ENCODE data around the gene BSG.

The BSG gene

DNA sequence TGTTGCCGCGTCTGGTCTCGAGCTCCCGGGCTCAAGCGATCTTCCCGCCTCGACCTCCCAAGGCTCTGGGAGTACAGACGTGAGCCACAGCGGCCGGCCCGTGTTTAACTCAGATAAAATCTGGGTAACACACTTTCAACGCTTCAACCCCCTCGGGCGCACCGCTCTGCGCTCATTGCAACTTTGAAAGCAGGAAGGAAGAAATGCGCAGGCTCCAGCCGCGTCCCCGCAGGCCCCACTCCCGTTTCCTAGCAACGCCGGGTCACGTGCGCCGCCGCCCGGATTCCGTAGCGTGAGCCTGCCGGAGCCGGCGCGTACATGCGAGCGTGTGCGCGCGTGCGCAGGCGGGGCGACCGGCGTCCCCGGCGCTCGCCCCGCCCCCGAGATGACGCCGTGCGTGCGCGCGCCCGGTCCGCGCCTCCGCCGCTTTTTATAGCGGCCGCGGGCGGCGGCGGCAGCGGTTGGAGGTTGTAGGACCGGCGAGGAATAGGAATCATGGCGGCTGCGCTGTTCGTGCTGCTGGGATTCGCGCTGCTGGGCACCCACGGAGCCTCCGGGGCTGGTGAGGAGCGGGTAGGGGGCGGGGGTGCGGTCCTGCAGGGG lies at the start of gene BSG:
TSS of gene BSG (plus strand) at position 457 of the 603 bp plus-strand sequence. CDS start at position 496, 39 bp downstream.
- DNase-seq (ENCODE audit: low spot score): peak; percentile 99

- no peak for DNase-seq (ENCODE audit: low spot score)
Observed at GRCh38 chr19:522726-523125, 49.7 kb upstream of the BSG start.

DNA sequence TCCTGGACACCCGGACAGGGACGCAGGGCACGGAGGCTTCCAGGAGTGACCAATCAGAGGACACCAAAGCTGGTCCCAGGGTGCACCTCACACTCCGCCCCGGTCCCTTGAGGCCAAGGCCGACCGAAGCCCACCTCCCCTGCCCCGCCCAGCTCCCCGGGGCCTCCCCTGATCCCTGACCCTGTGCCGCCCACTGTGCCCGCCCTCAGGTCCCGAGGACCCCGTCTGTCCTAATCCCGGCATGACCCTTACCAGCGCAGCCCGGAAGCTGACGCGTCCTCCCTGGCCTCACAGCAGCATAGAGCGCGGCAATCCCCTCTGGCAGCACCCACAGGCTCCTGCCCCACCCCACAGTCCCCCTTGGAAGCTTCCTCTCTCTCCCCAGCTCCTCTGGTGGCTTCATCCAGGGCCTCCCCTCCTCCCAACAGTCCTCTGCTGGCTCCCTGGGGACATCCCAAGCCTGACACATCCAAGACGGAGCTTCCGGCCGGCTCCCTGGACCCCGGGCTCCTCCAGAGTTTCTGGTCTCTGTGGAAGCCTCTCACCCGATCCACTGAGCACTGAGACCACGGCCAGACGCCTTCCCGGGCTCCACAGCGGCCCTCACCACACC lies 48.2 kb upstream of the BSG start:
- DNase-seq (ENCODE audit: low spot score): no peak

- no peak for DNase-seq (ENCODE audit: low spot score)
Observed at GRCh38 chr19:525029-525428, 47.4 kb upstream of the BSG start.

- DNase-seq (ENCODE audit: low spot score): no peak
Observed at GRCh38 chr19:525857-526419, 46.5 kb upstream of the BSG start.

DNA sequence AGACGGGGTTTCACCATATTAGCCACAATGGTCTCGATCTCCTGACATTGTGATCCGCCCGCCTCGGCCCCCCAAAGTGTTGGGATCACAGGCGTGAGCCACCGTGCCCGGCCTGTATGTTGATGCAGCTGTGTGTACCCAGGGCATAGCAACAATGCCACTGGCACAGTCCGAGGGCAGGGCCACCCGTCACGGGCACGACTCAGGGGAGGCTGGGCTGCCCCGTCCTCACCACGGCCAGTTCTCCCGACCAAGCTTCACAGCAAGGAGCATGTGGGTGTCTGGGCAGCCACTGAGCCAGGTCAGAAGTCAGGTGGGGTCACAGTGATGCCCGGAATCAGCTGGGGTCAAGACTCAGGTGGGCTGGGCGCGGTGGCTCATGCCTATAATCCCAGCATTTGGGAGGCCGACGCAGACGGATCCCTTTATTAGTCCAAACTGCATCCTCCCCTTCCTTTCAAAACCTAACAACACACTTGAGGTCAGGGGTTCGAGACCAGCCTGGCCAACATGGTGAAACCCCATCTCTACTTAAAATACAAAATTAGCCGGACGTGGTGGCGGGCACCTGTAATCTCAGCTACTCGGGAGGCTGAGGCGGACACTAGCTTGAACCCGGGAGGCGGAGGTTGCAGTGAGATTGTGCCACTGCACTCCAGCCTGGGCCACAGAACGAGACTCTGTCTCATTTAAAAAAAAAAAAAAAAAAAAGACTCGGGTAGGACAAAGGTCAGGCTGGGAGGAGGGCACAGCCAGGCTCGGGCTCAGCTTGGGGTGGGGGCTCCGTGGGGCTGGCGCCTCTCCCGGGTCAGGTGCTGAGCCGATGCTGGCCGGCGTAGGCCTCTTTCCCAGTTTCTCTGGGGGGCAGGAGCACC lies 42.0 kb upstream of the BSG start:
- DNase-seq (ENCODE audit: low spot score): no peak

DNA sequence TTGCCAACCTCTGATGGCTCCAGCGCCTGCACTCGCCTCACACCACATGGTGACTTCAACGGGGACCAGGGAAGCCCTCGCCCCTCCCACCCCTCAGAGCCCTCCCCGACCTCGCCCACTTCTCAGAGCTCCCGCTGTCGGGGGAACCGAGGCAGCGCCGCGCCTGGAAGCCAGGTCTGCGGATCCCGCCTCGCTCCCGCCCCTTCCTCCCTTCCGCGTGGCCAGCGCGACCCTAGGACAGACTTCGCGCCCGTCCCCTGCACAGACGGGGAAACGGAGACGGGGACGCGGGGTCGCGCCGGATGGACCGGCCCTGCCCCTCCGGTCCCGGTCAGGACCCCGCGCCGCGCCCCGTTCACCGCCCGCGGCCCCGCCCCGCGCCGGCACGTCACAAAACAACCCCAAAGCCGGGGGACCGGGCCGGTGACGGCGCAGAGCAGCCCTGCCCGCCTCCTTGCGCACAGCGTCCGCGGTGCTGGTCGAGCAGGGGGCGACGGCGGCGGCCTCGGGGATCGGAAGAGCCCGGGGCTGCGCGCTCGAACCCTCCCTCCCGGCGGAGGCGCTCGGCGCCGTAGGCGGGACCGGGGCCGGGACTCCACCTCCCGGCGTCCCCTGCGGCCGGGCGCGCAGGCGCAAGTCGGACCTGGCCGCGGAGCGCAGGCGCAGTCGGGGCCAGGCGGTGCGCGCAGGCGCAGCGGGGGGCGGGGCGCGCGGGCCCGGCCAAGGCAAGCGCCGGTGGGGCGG lies 41.2 kb upstream of the BSG start:
- DNase-seq (ENCODE audit: low spot score): peak; percentile 93

- DNase-seq (ENCODE audit: low spot score): no peak
Observed at GRCh38 chr19:531753-532560, 40.4 kb upstream of the BSG start, which contains the start of gene CDC34. Gene CDC34, plus strand, starts transcription at chr19:531760. Its CDS starts 172 bp downstream, at chr19:531932.

GRCh38 chr19:532561-533363 lies 39.6 kb upstream of the BSG start:
- DNase-seq (ENCODE audit: low spot score): peak; percentile 79

DNA sequence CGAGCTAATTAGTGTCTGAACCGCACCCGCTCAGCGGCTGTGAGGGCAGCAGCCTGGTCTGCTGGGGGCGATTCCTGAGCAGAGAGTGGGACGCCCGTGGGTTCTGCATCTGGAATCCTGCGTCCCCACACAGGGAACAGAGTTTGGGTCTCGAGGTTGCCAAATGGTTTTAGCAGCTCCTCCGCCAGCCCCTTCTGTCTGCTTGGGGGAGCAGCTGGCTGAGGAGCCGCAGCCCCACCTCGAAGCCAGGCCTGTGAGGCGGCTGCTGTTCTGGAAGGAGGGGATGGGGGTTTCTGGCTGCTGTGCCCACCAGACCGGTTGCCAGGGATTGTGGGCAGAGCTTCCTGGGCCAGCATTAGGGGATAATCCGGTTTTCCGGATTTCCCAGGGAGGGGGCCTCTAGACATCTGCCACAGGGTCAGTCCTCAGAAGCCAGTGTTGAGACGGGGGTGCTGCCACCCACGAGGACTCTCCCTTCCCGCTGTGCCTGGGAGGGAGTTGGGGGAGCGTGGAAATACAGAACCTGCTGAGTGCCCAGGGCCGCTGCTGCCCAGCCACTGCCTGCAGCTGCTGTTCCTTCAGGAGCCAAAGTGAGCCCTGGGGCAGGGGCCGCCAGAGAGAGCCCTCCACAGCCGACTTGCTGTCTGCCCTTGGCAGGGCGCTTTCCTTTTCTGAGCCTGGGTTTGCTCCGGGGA lies 38.9 kb upstream of the BSG start:
- DNase-seq (ENCODE audit: low spot score): no peak

GRCh38 chr19:534088-534487 lies 38.3 kb upstream of the BSG start:
- no peak for DNase-seq (ENCODE audit: low spot score)

- no peak for DNase-seq (ENCODE audit: low spot score)
Observed at GRCh38 chr19:535017-535835, 37.2 kb upstream of the BSG start.

DNA sequence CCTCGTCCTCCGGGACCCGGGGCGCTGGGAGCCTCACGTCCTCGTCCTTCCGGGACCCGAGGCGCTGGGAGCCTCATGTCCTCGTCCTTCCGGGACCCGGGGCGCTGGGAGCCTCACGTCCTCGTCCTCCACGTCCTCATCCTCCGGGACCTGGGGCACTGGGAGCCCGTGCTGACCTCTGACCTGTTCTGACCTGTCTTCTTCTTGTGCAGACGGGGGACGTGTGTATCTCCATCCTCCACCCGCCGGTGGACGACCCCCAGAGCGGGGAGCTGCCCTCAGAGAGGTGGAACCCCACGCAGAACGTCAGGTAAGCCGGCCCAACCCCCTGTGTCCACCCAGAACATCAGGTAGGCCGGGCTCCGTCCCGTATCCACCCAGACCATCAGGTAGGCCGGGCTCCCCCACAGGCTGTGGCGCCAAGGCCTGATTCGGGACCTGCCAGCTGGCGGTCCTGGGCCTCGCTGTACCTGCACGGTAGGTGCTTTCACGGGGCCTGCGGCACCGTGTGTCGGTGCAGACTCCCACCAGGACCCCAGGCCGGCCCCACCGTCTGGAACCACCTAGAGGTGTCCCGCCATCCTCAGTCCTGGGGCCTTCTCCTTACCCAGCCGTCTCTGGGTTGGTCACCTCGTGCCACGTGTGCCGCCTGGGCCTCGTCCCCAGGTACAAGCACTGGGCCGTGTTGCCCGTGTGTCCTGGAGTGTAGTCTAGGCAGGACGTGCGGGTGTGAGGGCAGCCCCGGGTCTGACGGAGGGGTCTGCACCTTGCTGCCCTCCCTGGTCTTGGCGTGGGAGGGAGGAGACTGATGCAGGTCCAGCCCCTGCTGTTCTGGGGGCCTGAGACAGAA lies 36.1 kb upstream of the BSG start:
- DNase-seq (ENCODE audit: low spot score): no peak

DNA sequence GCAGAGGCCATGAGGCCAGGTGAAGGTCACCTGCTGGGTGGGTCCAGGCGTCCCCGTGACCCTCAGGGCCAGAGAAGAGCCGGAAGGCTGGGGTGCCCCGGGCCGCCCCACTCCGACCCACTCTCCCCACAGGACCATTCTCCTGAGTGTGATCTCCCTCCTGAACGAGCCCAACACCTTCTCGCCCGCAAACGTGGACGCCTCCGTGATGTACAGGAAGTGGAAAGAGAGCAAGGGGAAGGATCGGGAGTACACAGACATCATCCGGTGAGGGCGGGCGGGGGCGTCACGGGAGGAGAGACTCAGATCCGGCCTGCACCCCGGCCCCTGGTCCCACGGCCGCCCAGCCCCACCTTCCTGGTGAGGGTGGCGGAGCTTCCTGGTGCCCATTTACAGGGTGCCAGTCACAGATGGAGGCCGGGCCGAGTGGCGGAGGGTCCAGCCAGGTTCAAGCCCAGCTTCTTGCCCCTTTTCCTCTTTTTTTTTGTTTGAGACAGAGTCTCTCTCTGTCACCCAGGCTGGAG lies 35.5 kb upstream of the BSG start:
- no peak for DNase-seq (ENCODE audit: low spot score)

DNA sequence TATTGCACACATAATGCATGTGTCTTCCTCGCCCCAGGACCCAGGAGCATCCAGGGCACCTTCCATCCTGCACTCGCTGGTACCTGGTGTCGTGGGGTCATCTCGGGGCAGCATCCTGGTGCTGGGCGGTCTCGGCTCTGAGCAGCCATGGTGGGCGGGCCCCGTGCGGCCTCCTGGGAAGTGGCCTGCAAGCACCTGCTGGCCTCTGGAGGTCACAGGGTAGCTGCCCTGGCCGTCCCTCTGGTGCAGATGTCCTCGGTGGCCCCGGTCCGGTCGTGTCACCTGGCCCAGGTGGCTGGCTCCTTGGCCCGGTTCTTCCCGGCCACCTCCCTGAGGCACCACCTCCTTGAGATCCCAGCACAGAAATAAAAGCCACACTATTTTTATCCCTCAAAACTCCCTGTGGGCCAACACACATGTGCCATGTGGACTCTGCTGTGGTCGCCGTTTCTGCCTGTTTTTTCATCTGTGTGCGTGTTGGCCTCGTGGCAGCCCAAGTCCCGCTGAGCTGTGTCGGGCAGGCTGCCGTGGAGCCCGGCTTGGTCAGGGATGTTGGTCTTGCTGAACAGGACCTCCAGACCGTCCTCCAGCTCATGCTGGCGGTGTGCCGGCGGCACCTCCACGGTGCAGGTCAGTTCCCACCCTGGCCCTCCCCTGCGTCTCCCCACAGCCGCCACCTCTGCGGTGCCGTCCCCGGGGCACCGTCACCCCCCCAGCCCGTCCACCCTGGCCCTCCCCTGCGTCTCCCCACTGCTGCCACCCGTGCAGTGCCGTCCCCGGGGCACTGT lies 33.6 kb upstream of the BSG start:
- DNase-seq (ENCODE audit: low spot score): no peak

DNA sequence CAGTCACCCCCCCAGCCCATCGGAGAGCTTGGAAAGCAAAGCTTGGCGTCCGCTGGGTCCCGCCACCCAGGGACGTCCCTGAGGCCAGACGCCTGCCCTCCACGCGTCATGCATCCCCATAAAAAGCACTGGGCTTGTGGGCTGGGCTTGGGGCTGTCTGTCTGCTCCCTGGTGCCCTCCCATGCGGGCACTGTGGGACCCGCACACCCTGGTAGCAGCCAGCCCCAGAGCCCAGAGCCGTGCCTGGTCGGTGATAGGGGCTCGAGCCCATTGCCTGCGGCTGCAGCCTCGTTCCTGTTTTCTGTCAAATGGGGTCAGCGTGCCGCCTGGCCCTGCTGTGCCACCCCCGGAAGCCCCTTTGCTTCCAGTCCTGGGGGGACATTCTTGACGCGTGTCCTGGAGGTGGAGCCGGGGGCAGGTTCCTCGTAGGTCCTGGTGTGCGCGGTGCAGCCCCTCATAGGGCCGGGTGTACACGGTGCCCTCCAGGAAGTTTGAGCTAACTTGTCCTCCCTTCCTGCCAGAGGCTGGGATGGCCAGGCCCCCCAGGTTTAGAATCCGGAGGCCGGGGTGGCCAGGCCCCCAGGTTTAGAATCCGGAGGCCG lies 32.9 kb upstream of the BSG start:
- no peak for DNase-seq (ENCODE audit: low spot score)

Data from ecto neural progenitor cell (in vitro differentiated cells).